HEK293 (cell line): ENCODE results near the gene EEF2K.

Experiments used
- CTCF ChIA-PET: fragments of 350-600 bp; formaldehyde crosslinking; extraction: SDS; loops from one replicate; lab custom pipeline; 2021; ENCODE audit warnings: antibody characterized with exemption; lab: Yijun Ruan, JAX
- POLR2A ChIA-PET: fragments of 300-600 bp; formaldehyde crosslinking; extraction: SDS; loops from one replicate; lab custom pipeline; 2020; ENCODE audit warnings: antibody characterized with exemption, inconsistent platforms; lab: Yijun Ruan, JAX
- H3K27ac ChIP-seq: fragments of 200-500 bp; sonication (Bioruptor generic); 2 replicates; pipeline ENCODE4 v1.5.1; 2014; ENCODE audit warnings: low read depth, low read length, control low read depth, inconsistent platforms; ENCODE audit errors: extremely low read depth
- H3K36me3 ChIP-seq, 2 experiments: fragments of 200-500 bp in 1 of 2; sonication (Bioruptor generic) in 1 of 2; 1 replicate in 1 of 2; 2 replicates in 1 of 2; pipeline ENCODE4 v1.5.1; 2014 to 2017; ENCODE audit warnings: inconsistent platforms in 2 of 2, low read length in 2 of 2; ENCODE audit not compliant: control insufficient read depth in 2 of 2, insufficient read depth in 1 of 2
- H3K4me1 ChIP-seq: fragments of 200-500 bp; sonication (Bioruptor generic); 2 replicates; pipeline ENCODE4 v1.5.1; 2014; ENCODE audit warnings: mild to moderate bottlenecking, low read length, inconsistent platforms; ENCODE audit not compliant: control insufficient read depth, insufficient read depth
- H3K4me3 ChIP-seq: 2 replicates; pipeline ENCODE4 v1.5.1; 2011; ENCODE audit warnings: low read depth, mild to moderate bottlenecking, control low read depth, low read length, moderate library complexity
- H3K9me3 ChIP-seq: fragments of 200-500 bp; sonication (Bioruptor generic); 2 replicates; pipeline ENCODE4 v1.5.1; 2014; ENCODE audit warnings: low read depth, low read length, inconsistent platforms; ENCODE audit not compliant: control insufficient read depth, insufficient read depth
- OSR2 ChIP-seq: fragments of 450-650 bp; formaldehyde crosslinking; IDR thresholded peaks from 2 replicates; pipeline ENCODE4 v1.5.1; 2016; ENCODE audit warnings: missing biosample characterization, missing genetic modification characterization
- PRDM6 ChIP-seq: fragments of 450-650 bp; formaldehyde crosslinking; IDR thresholded peaks from 2 replicates; pipeline ENCODE4 v1.5.1; 2017; ENCODE audit warnings: missing biosample characterization, missing genetic modification characterization
- RBAK ChIP-seq: fragments of 450-650 bp; formaldehyde crosslinking; IDR thresholded peaks from 2 replicates; pipeline ENCODE4 v1.5.1; 2016; ENCODE audit warnings: missing biosample characterization, missing genetic modification characterization
- REST ChIP-seq: fragments of 450-650 bp; formaldehyde crosslinking; IDR thresholded peaks from 2 replicates; pipeline ENCODE4 v1.5.1; 2016; ENCODE audit warnings: missing biosample characterization, missing genetic modification characterization
- SP2 ChIP-seq: fragments of 450-650 bp; formaldehyde crosslinking; IDR thresholded peaks from 2 replicates; pipeline ENCODE4 v1.5.1; 2016; ENCODE audit warnings: missing biosample characterization, missing genetic modification characterization
- SP3 ChIP-seq: fragments of 450-650 bp; formaldehyde crosslinking; IDR thresholded peaks from 2 replicates; pipeline ENCODE4 v1.5.1; 2016; ENCODE audit warnings: missing biosample characterization, missing genetic modification characterization
- ZBTB17 ChIP-seq: fragments of 450-650 bp; formaldehyde crosslinking; IDR thresholded peaks from 2 replicates; pipeline ENCODE4 v1.5.1; 2016; ENCODE audit warnings: missing biosample characterization, missing genetic modification characterization
- ZNF114 ChIP-seq: fragments of 450-650 bp; formaldehyde crosslinking; IDR thresholded peaks from 2 replicates; pipeline ENCODE4 v1.5.0; 2017; ENCODE audit warnings: missing biosample characterization, missing genetic modification characterization
- ZNF140 ChIP-seq: fragments of 450-650 bp; formaldehyde crosslinking; IDR thresholded peaks from 2 replicates; pipeline ENCODE4 v1.5.1; 2016; ENCODE audit warnings: missing biosample characterization, missing genetic modification characterization
- ZNF214 ChIP-seq: fragments of 450-650 bp; formaldehyde crosslinking; IDR thresholded peaks from 2 replicates; pipeline ENCODE4 v1.5.1; 2017; ENCODE audit warnings: missing biosample characterization, mild to moderate bottlenecking, missing genetic modification characterization, borderline replicate concordance
- ZNF248 ChIP-seq: fragments of 450-650 bp; formaldehyde crosslinking; IDR thresholded peaks from 2 replicates; pipeline ENCODE4 v1.5.1; 2017; ENCODE audit warnings: missing biosample characterization, missing genetic modification characterization
- ZNF292 ChIP-seq: fragments of 450-650 bp; formaldehyde crosslinking; IDR thresholded peaks from 2 replicates; pipeline ENCODE4 v1.5.1; 2016; ENCODE audit warnings: low read depth, missing biosample characterization, missing genetic modification characterization, borderline replicate concordance
- ZNF311 ChIP-seq: fragments of 450-650 bp; formaldehyde crosslinking; IDR thresholded peaks from 2 replicates; pipeline ENCODE4 v1.5.1; 2017; ENCODE audit warnings: missing biosample characterization, missing genetic modification characterization, borderline replicate concordance
- ZNF354C ChIP-seq: fragments of 450-650 bp; formaldehyde crosslinking; IDR thresholded peaks from 2 replicates; pipeline ENCODE4 v1.5.1; 2016; ENCODE audit warnings: missing biosample characterization, missing genetic modification characterization, low read depth, borderline replicate concordance
- ZNF362 ChIP-seq: fragments of 450-650 bp; formaldehyde crosslinking; IDR thresholded peaks from 2 replicates; pipeline ENCODE4 v1.5.1; 2016; ENCODE audit warnings: missing biosample characterization, missing genetic modification characterization
- ZNF366 ChIP-seq: fragments of 450-650 bp; formaldehyde crosslinking; conservative IDR thresholded peaks from 2 replicates; pipeline ENCODE4 v1.5.1; 2016; ENCODE audit warnings: missing biosample characterization, missing genetic modification characterization

EEF2K gene

GRCh38 chr16:22161401-22161800, 44.7 kb upstream of the EEF2K start:
- peak; percentile 32; the same call in 1 of the 2 replicates for TF ChIP-seq ZNF311 (tag by site-specific recombination)
- 0 out of 2 replicates have a peak, but pooled peaks have one; percentile 42 for TF ChIP-seq ZNF248
- peak; percentile 47; the same call in 1 of the 2 replicates for TF ChIP-seq ZNF354C (tag by site-specific recombination)
- peak; percentile 94 for TF ChIP-seq ZNF366 (tag by site-specific recombination)
- TF ChIP-seq ZBTB17 (tag by site-specific recombination), result peak; percentile 77
- no peak for TF ChIP-seq REST (tag by site-specific recombination)
- no peak for TF ChIP-seq ZNF114 (tag by site-specific recombination)
- ChIA-PET POLR2A (no interaction called here), CTCF (interaction anchor here (0.6 to 0.9 kb wide), 2 partner anchors 13 to 27 kb away, joined by 3 read pairs; no protein-coding TSS in a partner anchor)
- Histone ChIP-seq H3K4me3 (no peak overlapping the region), H3K4me1 (no peaks in the 10 kb centered on the region), H3K36me3 (no peaks in the 10 kb centered on the region), H3K9me3 (no peaks in the 10 kb centered on the region), H3K27ac (no peak overlapping the region)

GRCh38 chr16:22161999-22162655, 44.0 kb upstream of the EEF2K start, which contains the start of gene SDR42E2:
TSS of gene SDR42E2 (plus strand) at chr16:22162506. CDS start at chr16:22165583, 3,077 bp downstream.
- no peaks in the 10 kb centered on the region for H3K36me3 ChIP-seq
- H3K27ac ChIP-seq, result no peak within 1 kb of the TSS
- no peaks in the 10 kb centered on the region for H3K9me3 ChIP-seq
- H3K4me1 ChIP-seq, result no peaks in the 10 kb centered on the region
- CTCF ChIA-PET, result interaction anchor here (0.6 to 0.9 kb wide), 2 partner anchors 13 to 26 kb away, joined by 3 read pairs; no protein-coding TSS in a partner anchor
- POLR2A ChIA-PET, result no interaction called here
- H3K4me3 ChIP-seq, result no peak within 1 kb of the TSS
- TF ChIP-seq ZNF362 (tag by site-specific recombination), result no peak
- TF ChIP-seq SP3 (tag by site-specific recombination), result peak; percentile 49
- TF ChIP-seq OSR2 (tag by site-specific recombination), result no peak
- peak; percentile 52 for TF ChIP-seq SP2 (tag by site-specific recombination)
- TF ChIP-seq ZNF140, result peak; percentile 73; the same call in 1 of the 2 replicates

GRCh38 chr16:22162656-22163009, 43.4 kb upstream of the EEF2K start:
- no peak for TF ChIP-seq PRDM6
- TF ChIP-seq RBAK (tag by site-specific recombination), result no peak
- no peak for TF ChIP-seq ZNF214 (tag by site-specific recombination)
- no peak for TF ChIP-seq ZNF292 (tag by site-specific recombination)
- Histone ChIP-seq H3K27ac (no peak overlapping the region), H3K4me1 (no peaks in the 10 kb centered on the region), H3K4me3 (no peak overlapping the region), H3K36me3 (no peaks in the 10 kb centered on the region), H3K9me3 (no peaks in the 10 kb centered on the region)
- POLR2A ChIA-PET, result no interaction called here
- CTCF ChIA-PET, result no interaction called here
